Keratinocyte (primary cell): ENCODE results near the gene MAPK7. TPM values are rescaled to one million over a fixed set of nuclear protein-coding genes. Genes with fewer than 3 reads are reported as not detected.

Experiments used
- DNase-seq: peaks from one replicate; pipeline ENCODE4 v3.0.0-alpha.2; 2011; ENCODE audit warnings: low read depth, missing footprints, low spot score
- FAIRE-seq: peaks from 2 replicates; lab custom pipeline; 2011; peaks lifted over from hg19 to GRCh38; lab: Jason Lieb, UNC
- H2AFZ ChIP-seq: 2 replicates; pipeline ENCODE4 v1.6.0; 2012; ENCODE audit warnings: low read length, control low read depth, inconsistent platforms; ENCODE audit not compliant: control insufficient read depth
- H3K27ac ChIP-seq: 2 replicates; pipeline ENCODE4 v1.5.1; 2011; ENCODE audit warnings: low read length; ENCODE audit not compliant: control insufficient read depth, insufficient read depth
- H3K27me3 ChIP-seq: 3 replicates; pipeline ENCODE4 v1.6.0; 2011; ENCODE audit warnings: low read length; ENCODE audit not compliant: control insufficient read depth, insufficient read depth; ENCODE audit errors: extremely low read depth
- H3K36me3 ChIP-seq, 2 experiments: 2 replicates in 1 of 2; 3 replicates in 1 of 2; pipeline ENCODE4 v1.5.1; 2011; ENCODE audit warnings: low read length in 2 of 2, mild to moderate bottlenecking in 1 of 2; ENCODE audit not compliant: control insufficient read depth in 2 of 2, insufficient read depth in 2 of 2; ENCODE audit errors: extremely low read depth in 1 of 2
- H3K4me1 ChIP-seq: 3 replicates; pipeline ENCODE4 v1.5.1; 2011; ENCODE audit warnings: low read length; ENCODE audit not compliant: control insufficient read depth, insufficient read depth; ENCODE audit errors: extremely low read depth
- H3K4me2 ChIP-seq: 3 replicates; pipeline ENCODE4 v1.6.0; 2011; ENCODE audit warnings: low read depth, low read length; ENCODE audit not compliant: control insufficient read depth, insufficient read depth; ENCODE audit errors: extremely low read depth
- H3K4me3 ChIP-seq, 3 experiments: fragments of 200-600 bp in 1 of 3; sonication (generic) in 1 of 3; 2 replicates in 2 of 3; 3 replicates in 1 of 3; pipeline ENCODE4 v1.5.1; 2011 to 2016; ENCODE audit warnings: low read length in 3 of 3, mild to moderate bottlenecking in 3 of 3, control low read depth in 2 of 3, inconsistent platforms in 1 of 3, low read depth in 1 of 3, mixed read lengths in 1 of 3, mixed run types in 1 of 3, moderate library complexity in 1 of 3; ENCODE audit not compliant: control insufficient read depth in 2 of 3, insufficient read depth in 2 of 3; ENCODE audit errors: extremely low read depth in 1 of 3
- H3K79me2 ChIP-seq: 2 replicates; pipeline ENCODE4 v1.6.0; 2012; ENCODE audit warnings: low read length; ENCODE audit not compliant: control insufficient read depth, insufficient read depth
- H3K9ac ChIP-seq: 3 replicates; pipeline ENCODE4 v1.6.0; 2011; ENCODE audit warnings: low read length; ENCODE audit not compliant: control insufficient read depth, insufficient read depth; ENCODE audit errors: extremely low read depth
- H3K9me1 ChIP-seq: 3 replicates; pipeline ENCODE4 v1.6.0; 2011; ENCODE audit warnings: low read length; ENCODE audit not compliant: control insufficient read depth, insufficient read depth; ENCODE audit errors: extremely low read depth
- H3K9me3 ChIP-seq: 2 replicates; pipeline ENCODE4 v1.5.1; 2012; ENCODE audit warnings: low read depth, low read length; ENCODE audit not compliant: control insufficient read depth
- H4K20me1 ChIP-seq: 3 replicates; pipeline ENCODE4 v1.6.0; 2011; ENCODE audit warnings: low read length; ENCODE audit not compliant: control insufficient read depth, insufficient read depth; ENCODE audit errors: extremely low read depth
- EZH2 ChIP-seq: IDR thresholded peaks from one replicate; pipeline ENCODE4 v1.6.1; 2012; ENCODE audit warnings: inconsistent platforms, mild to moderate bottlenecking, low read length, moderate library complexity
- dilution Hi-C: fragments of 300-500 bp; cut with MboI; formaldehyde crosslinking; loops from one replicate; pipeline ENCODE4 v1.7.0; 2020; ENCODE audit warnings: low sequenced_read_pairs; ENCODE audit not compliant: extremely low pct_ligation_motif_present
- polyA plus RNA-seq, 5 experiments: library from polyadenylated mRNA; depleted of rRNA in 3 of 5; stranded (reverse) in 3 of 5; stranded (forward) in 1 of 5; unstranded in 1 of 5; fragments of >200 nt; gene quantifications; 1 replicate in 1 of 5; 2 replicates in 3 of 5; 3 replicates in 1 of 5; pipeline versions ENCODE4 v1.2.1 to v1.2.3, GENCODE V29; 2011 to 2012; ENCODE audit warnings: missing spikeins in 2 of 5, low read depth in 1 of 5, low replicate concordance in 1 of 5
- TF ChIP-seq, protein P1 (sequence below), 3 experiments: IDR thresholded peaks in 1 of 3; conservative IDR thresholded peaks in 1 of 3; optimal IDR thresholded peaks in 1 of 3; 2 replicates in 2 of 3; 3 replicates in 1 of 3; pipeline versions ENCODE3 to v1.5.1; 2011; ENCODE audit warnings: low read length in 3 of 3, mild to moderate bottlenecking in 3 of 3, moderate library complexity in 2 of 3, control low read depth in 1 of 3, inconsistent platforms in 1 of 3; ENCODE audit not compliant: insufficient read depth in 2 of 3; ENCODE audit errors: extremely low read depth in 1 of 3

Gene MAPK7
- polyA plus RNA-seq, 1 donor (not counting 4 experiments of a cell fraction or from before 2014, with no cell fraction given) = 4.3 TPM

DNA sequence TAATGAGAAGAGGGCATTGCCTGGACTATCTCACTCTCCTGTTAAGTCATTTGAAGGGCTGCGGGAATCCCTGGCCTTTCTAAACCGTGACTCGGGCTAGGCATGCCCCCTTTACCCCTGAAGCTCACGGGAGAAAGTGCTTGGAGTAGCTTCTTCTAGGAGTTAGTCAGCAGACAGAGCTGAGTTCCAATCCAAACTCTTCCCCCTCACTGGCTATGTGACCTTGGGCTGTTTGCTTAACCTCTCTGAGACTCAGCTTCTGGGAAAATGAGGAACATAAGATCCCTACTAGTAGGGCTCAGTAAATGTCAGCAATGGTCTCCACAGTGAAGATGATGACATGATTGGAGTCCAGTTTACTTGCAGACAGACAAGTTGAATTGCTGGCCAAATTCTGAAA, 10.1 kb upstream of the MAPK7 start:
- no peaks in the 10 kb centered on the region for H4K20me1 ChIP-seq
- no peak overlapping the region for H3K27ac ChIP-seq
- DNase-seq = no peak
- no peaks in the 10 kb centered on the region for H3K79me2 ChIP-seq
- no peaks in the 10 kb centered on the region for H3K36me3 ChIP-seq
- no peaks in the 10 kb centered on the region for H3K9me3 ChIP-seq
- dilution Hi-C loops = loop anchor here (25.0 kb wide), 1 partner anchor 294 kb away; no protein-coding TSS in a partner anchor
- H2AFZ ChIP-seq = no peak overlapping the region
- H3K4me3 ChIP-seq = no peak overlapping the region
- no peak overlapping the region for H3K4me2 ChIP-seq
- no peaks in the 10 kb centered on the region for H3K9me1 ChIP-seq
- no peak for FAIRE-seq
- no peak overlapping the region for H3K9ac ChIP-seq
- no peaks in the 10 kb centered on the region for H3K27me3 ChIP-seq
- H3K4me1 ChIP-seq = peaks cover 2% of the 10 kb centered on the region
- TF ChIP-seq EZH2 = no peak
- TF ChIP-seq, protein P1, sequence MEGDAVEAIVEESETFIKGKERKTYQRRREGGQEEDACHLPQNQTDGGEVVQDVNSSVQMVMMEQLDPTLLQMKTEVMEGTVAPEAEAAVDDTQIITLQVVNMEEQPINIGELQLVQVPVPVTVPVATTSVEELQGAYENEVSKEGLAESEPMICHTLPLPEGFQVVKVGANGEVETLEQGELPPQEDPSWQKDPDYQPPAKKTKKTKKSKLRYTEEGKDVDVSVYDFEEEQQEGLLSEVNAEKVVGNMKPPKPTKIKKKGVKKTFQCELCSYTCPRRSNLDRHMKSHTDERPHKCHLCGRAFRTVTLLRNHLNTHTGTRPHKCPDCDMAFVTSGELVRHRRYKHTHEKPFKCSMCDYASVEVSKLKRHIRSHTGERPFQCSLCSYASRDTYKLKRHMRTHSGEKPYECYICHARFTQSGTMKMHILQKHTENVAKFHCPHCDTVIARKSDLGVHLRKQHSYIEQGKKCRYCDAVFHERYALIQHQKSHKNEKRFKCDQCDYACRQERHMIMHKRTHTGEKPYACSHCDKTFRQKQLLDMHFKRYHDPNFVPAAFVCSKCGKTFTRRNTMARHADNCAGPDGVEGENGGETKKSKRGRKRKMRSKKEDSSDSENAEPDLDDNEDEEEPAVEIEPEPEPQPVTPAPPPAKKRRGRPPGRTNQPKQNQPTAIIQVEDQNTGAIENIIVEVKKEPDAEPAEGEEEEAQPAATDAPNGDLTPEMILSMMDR (optimal IDR thresholded peaks at IDR 0.05 in 1 of 3, IDR thresholded peaks at IDR 0.05 in 1 of 3, conservative IDR thresholded peaks at IDR 0.05 in 1 of 3; ENCODE audit: extremely low read depth in 1 of 3, insufficient read depth in 2 of 3, low read length in 3 of 3) = no peak

- H3K4me1 ChIP-seq = no peaks in the 10 kb centered on the region
- no peak overlapping the region for H3K4me2 ChIP-seq
- no peaks in the 10 kb centered on the region for H3K36me3 ChIP-seq
- H3K9me1 ChIP-seq = no peaks in the 10 kb centered on the region
- no peak overlapping the region for H2AFZ ChIP-seq
- dilution Hi-C loops = loop anchor here (25.0 kb wide), 1 partner anchor 293 kb away; no protein-coding TSS in a partner anchor
- H3K27ac ChIP-seq = no peak overlapping the region
- DNase-seq (no peak), FAIRE-seq (no peak)
- no peaks in the 10 kb centered on the region for H4K20me1 ChIP-seq
- TF ChIP-seq, protein P1 (optimal IDR thresholded peaks at IDR 0.05 in 1 of 3, IDR thresholded peaks at IDR 0.05 in 1 of 3, conservative IDR thresholded peaks at IDR 0.05 in 1 of 3; ENCODE audit: extremely low read depth in 1 of 3, insufficient read depth in 2 of 3, low read length in 3 of 3) = no peak
- H3K9ac ChIP-seq = no peak overlapping the region
- no peaks in the 10 kb centered on the region for H3K9me3 ChIP-seq
- H3K27me3 ChIP-seq = no peaks in the 10 kb centered on the region
- no peak overlapping the region for H3K4me3 ChIP-seq
- H3K79me2 ChIP-seq = no peaks in the 10 kb centered on the region
Observed at GRCh38 chr17:19369107-19369778, 9.1 kb upstream of the MAPK7 start.
